ENCODE measurements around the gene FBLN2. TPM values are rescaled to one million over a fixed set of nuclear protein-coding genes. Genes with fewer than 3 reads are reported as not detected.

FBLN2 gene
- total and polyA plus RNA-seq, 10 of the 15 experiments (the other 5 are each of a cell fraction or from before 2014, with no cell fraction given): 0.03 to 0.41 (median 0.12) TPM; not detected in 2

GRCh38 chr3:13532631-13533030 is 16.3 kb upstream of the FBLN2 start (continued):
- TF ChIP-seq PKNOX1 (IDR thresholded peaks at IDR 0.05) (no peak), CTCF (IDR thresholded peaks at IDR 0.05 in 2 of 3, conservative IDR thresholded peaks at IDR 0.05 in 1 of 3; ENCODE audit: control insufficient read depth in 2 of 3, extremely low read depth in 1 of 3, insufficient read depth in 1 of 3, low read depth in 3 of 3, low read length in 3 of 3) (no peak), SRF (IDR thresholded peaks at IDR 0.05; ENCODE audit: low read depth in 2 of 2, low read length in 2 of 2) (no peak), GATAD2B (conservative IDR thresholded peaks at IDR 0.05; ENCODE audit: low read depth) (no peak), TCF3 (IDR thresholded peaks at IDR 0.05; ENCODE audit: borderline replicate concordance, insufficient read depth, low read depth, low read length) (no peak), MYC (IDR thresholded peaks at IDR 0.05; ENCODE audit: insufficient read depth, insufficient read length, insufficient replicate concordance, low read length, severe bottlenecking) (no peak)

DNA sequence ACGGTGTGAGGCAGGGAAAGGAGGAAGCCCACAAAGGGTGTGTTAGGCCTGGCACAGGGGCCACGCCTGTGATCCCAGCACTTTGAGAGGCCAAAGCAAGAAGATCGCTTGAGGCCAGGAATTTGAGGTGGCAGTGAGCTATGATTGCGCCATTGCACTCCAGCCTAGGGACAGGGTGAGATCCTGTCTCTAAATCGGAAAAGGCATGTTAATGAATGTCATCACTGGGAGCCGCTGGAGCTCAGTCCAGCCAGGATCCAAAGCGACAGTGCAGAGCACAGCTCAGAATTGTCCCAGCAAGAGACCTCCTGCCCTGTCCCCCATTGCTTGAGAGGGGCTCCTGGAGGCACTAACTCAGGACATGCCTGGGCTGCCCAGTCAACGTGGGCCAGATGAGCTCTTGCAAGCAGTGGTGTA is 15.0 kb upstream of the FBLN2 start:
- no peaks in the 10 kb centered on the region for H4K20me1 ChIP-seq (ENCODE audit: control insufficient read depth, insufficient read depth)
- no peak for DNase-seq (ENCODE audit: low read depth, low spot score)
- POLR2A ChIA-PET: no interaction called here
- no peak overlapping the region for H3K27ac ChIP-seq (ENCODE audit: control insufficient read depth, insufficient read depth)
- RAD21 ChIA-PET (ENCODE audit: unreplicated experiment): interaction anchor here (0.8 to 1.7 kb wide), 2 partner anchors 9 to 38 kb away, joined by 3 to 4 read pairs; no protein-coding TSS in a partner anchor
- intact Hi-C loops (cut with micrococcal nuclease; ENCODE audit: unreplicated experiment): no loop called here
- BruUV-seq (replicated peaks): no TSS peak
- H3K36me3 ChIP-seq (ENCODE audit: control insufficient read depth in 2 of 2, insufficient read depth in 2 of 2, low read length in 1 of 2): no peaks in the 10 kb centered on the region
- no peak for FAIRE-seq
- 31% methylated on average over 8 of the region's 8 CpGs for WGBS (ENCODE audit: insufficient coverage, insufficient replicate concordance, low lambda C conversion rate, missing lambda C conversion rate)
- no peak overlapping the region for H3K4me2 ChIP-seq (ENCODE audit: control insufficient read depth, insufficient read depth)
- no peak for ATAC-seq
- no peaks in the 10 kb centered on the region for H3K79me2 ChIP-seq (ENCODE audit: control insufficient read depth, insufficient read depth, low read length)
- no peaks in the 10 kb centered on the region for H3K4me1 ChIP-seq (ENCODE audit: control insufficient read depth, insufficient read depth, low read length)
- H3K9ac ChIP-seq (ENCODE audit: control insufficient read depth, insufficient read depth, low read length): no peak overlapping the region
- H3K9me3 ChIP-seq (replicated peaks; ENCODE audit: control insufficient read depth, insufficient read depth, low read length): no peaks in the 10 kb centered on the region
- SMC1A ChIA-PET (ENCODE audit: uncharacterized antibody, unreplicated experiment): no interaction called here
- CTCF ChIA-PET: no interaction called here
- in situ Hi-C loops (cut with MboI): no loop called here
- H3K4me3 ChIP-seq: no peak overlapping the region
- peaks cover 0 to 4% of the 10 kb centered on the region in 2 experiments; a peak in 2 of 4 replicates for H3K27me3 ChIP-seq (replicated peaks in 1 of 2; ENCODE audit: control insufficient read depth in 2 of 2, insufficient read depth in 2 of 2, low read length in 1 of 2)
- no peak overlapping the region for H2AFZ ChIP-seq (ENCODE audit: control insufficient read depth, low read depth, low read length)
- no peak for TF ChIP-seq NFYA (IDR thresholded peaks at IDR 0.05; ENCODE audit: borderline replicate concordance, low read depth, low read length)
- no peak for TF ChIP-seq REST (IDR thresholded peaks at IDR 0.05; ENCODE audit: low read depth, low read length)
- no peak for TF ChIP-seq FOXM1 (IDR thresholded peaks at IDR 0.05; ENCODE audit: low read depth, low read length)
- no peak for TF ChIP-seq MEF2A (IDR thresholded peaks at IDR 0.05; ENCODE audit: insufficient read depth, low read depth, low read length)
- no peak for TF ChIP-seq ATF7 (IDR thresholded peaks at IDR 0.05; ENCODE audit: low read depth)

Measured in GM12878 (cell line).